GM18499 (cell line): ENCODE data around the gene C2.

Experiments
- ATAC-seq: cut with Tn5 transposase; IDR thresholded peaks from one replicate; pipeline ENCODE4 v1.9.1; 2021; ENCODE audit warnings: moderate number of reproducible peaks; ENCODE audit not compliant: insufficient read depth, unreplicated experiment

The C2 gene

GRCh38 chr6:31952140-31952805 lies 24.8 kb downstream of the C2 start:
- no peak for ATAC-seq

GRCh38 chr6:31952890-31953289 lies 25.4 kb downstream of the C2 start:
- ATAC-seq = no peak

- ATAC-seq = no peak
Observed at GRCh38 chr6:31954511-31954910, 27.0 kb downstream of the C2 start.

- ATAC-seq = no peak
Observed at GRCh38 chr6:31956796-31957195, 29.3 kb downstream of the C2 start.

- ATAC-seq = no peak
Observed at GRCh38 chr6:31958412-31958740, 30.9 kb downstream of the C2 start.

- ATAC-seq = peak; percentile 81
Observed at GRCh38 chr6:31958741-31959739, 31.5 kb downstream of the C2 start, which contains the start of the genes NELFE and SKIC2. Gene NELFE, minus strand, starts transcription at chr6:31958971. Its CDS starts 525 bp downstream, at chr6:31958446. Gene SKIC2, plus strand, starts transcription at chr6:31959175. Its CDS starts 18 bp downstream, at chr6:31959193.

- ATAC-seq = no peak
Observed at GRCh38 chr6:31961616-31962015, 34.1 kb downstream of the C2 start.

GRCh38 chr6:31963921-31964320 lies 36.4 kb downstream of the C2 start:
- ATAC-seq = no peak

GRCh38 chr6:31965700-31966099 lies 38.2 kb downstream of the C2 start:
- ATAC-seq = no peak

- ATAC-seq = no peak
Observed at GRCh38 chr6:31966506-31966905, 39.0 kb downstream of the C2 start.

- ATAC-seq = no peak
Observed at GRCh38 chr6:31966997-31967925, 39.7 kb downstream of the C2 start.

GRCh38 chr6:31967926-31968320 lies 40.4 kb downstream of the C2 start:
- no peak for ATAC-seq

- ATAC-seq = no peak
Observed at GRCh38 chr6:31968326-31968725, 40.8 kb downstream of the C2 start.

GRCh38 chr6:31968791-31969711 lies 41.5 kb downstream of the C2 start:
- ATAC-seq = no peak

GRCh38 chr6:31969712-31970603 lies 42.4 kb downstream of the C2 start:
- ATAC-seq = no peak

GRCh38 chr6:31970604-31971271 lies 43.2 kb downstream of the C2 start:
- no peak for ATAC-seq

GRCh38 chr6:31971279-31971992 lies 43.9 kb downstream of the C2 start:
- no peak for ATAC-seq
